Natural killer cell treated with Interleukin-12 subunit alpha and Interleukin-12 subunit beta and Interleukin-15 and Interleukin-18, amount 100 ng/mL, for 72 hours (primary cell): ENCODE measurements around the gene HSD17B4. TPM values are rescaled to one million over a fixed set of nuclear protein-coding genes. Genes with fewer than 3 reads are reported as not detected.
A peak's percentile ranks its signal among the peaks of the same experiment; 100 is the strongest.
"Not testable (repeated sequence)": the region's sequence is repeated elsewhere in the genome, so short reads cannot be mapped to it uniquely, and the experiment has no call there.

Source experiments
- ATAC-seq, 2 donors: fragments of 150-1000 bp; cut with Tn5 transposase in 1 of 2; sonication (Bioruptor Pico), chemical (Tn5 transposase) in 1 of 2; 2 replicates each; pipeline ENCODE4 v1.10.0; 2021
- DNase-seq: peaks from one replicate; pipeline ENCODE4 v3.0.0; 2022; ENCODE audit warnings: low spot score
- H3K27ac Mint-ChIP-seq, 2 donors: 1 replicate in 1 of 2; 2 replicates in 1 of 2; pipeline ENCODE4 v1.8.0; 2022; ENCODE audit warnings: mixed read lengths in 2 of 2, mild to moderate bottlenecking in 1 of 2, moderate library complexity in 1 of 2
- H3K27me3 Mint-ChIP-seq, 2 donors: 1 replicate in 1 of 2; 2 replicates in 1 of 2; pipeline ENCODE4 v1.8.0; 2022; ENCODE audit warnings: mixed read lengths in 2 of 2
- H3K36me3 Mint-ChIP-seq: one replicate; pipeline ENCODE4 v1.8.0; 2022; ENCODE audit warnings: mixed read lengths
- H3K4me1 Mint-ChIP-seq, 2 donors: 1 replicate in 1 of 2; 2 replicates in 1 of 2; pipeline ENCODE4 v1.8.0; 2022; ENCODE audit warnings: low read depth in 2 of 2, mixed read lengths in 2 of 2, mild to moderate bottlenecking in 1 of 2
- H3K4me3 Mint-ChIP-seq: one replicate; pipeline ENCODE4 v1.8.0; 2022; ENCODE audit warnings: mixed read lengths
- H3K9me3 Mint-ChIP-seq: 2 replicates; pipeline ENCODE4 v1.8.0; 2022; ENCODE audit warnings: mixed read lengths
- total RNA-seq, 2 donors: library from RNA; stranded (reverse); gene quantifications; one replicate each; pipeline ENCODE4 v1.2.3, GENCODE V29; 2022

The HSD17B4 gene
- total RNA-seq, 2 donors from 2014 or later, result 100 to 121 TPM

DNA sequence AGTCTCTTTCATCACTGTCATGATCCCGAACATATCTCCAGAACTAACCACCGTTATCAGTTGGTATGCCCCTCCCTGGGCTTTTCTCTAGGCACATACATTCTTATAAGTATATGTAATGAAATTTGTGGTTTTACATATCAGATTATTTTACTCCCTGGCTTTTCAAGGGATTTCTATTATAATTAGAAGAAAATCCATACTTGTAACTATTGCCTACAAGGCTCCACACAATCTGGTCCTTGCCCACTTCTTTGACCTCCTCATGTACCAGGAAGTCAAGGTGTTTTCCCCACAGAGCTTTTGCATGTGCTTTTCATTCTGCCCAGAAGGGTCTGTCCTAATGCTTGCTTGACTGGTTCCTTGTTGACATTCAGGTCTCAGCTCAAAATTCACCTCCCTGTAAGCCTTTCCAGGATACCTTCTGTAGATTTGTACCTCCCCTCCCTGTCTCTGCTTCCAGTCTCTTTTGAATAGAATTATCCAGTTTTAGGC is 33.6 kb upstream of the HSD17B4 start:
- Mint-ChIP-seq H3K27me3 (no peaks in the 10 kb centered on the region), H3K4me1 (peaks cover 14 to 27% of the 10 kb centered on the region in 2 donors), H3K36me3 (no peaks in the 10 kb centered on the region), H3K9me3 (no peaks in the 10 kb centered on the region), H3K4me3 (no peak overlapping the region), H3K27ac (no peak overlapping the region)
- ATAC-seq, result no peak
- no peak for DNase-seq

DNA sequence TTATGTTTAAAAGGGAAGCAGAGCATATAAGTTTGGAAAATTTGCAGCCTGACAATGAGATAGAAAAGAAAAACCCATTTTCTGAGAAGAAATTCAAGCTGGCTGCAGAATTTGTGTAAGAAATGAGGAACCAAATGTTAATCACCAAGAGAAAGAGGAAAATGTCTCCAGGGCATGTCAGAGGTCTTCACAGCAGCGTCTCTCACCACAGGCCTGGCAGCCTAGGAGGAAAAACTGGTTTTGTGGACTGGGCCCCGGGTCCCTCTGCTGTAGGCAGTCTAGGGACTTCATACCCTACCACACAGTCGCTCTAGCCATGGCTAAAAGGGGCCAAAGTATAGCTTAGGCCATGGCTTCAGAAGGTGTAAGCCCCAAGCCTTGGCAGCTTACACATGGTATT is 32.1 kb upstream of the HSD17B4 start:
- DNase-seq, result no peak

DNA sequence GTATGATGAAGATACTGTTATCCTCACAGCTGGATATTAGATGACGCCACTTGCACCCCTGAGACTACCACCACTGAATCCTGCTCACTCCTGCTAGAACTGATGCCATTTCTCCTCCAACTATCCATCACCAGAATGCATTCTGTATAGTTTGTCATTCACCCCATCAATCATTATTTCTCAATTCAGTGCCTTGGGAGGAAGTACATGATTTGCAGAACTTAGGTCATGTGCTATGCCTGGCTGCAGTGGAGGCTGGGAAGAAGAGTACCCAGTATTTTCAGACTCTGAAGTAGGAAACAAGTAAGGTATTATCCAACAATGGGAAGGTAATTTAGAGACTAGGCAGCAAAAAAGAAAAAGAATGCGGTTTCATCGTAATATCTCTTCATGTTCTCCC is 26.2 kb upstream of the HSD17B4 start:
- Mint-ChIP-seq H3K27me3 (peaks cover 3 to 8% of the 10 kb centered on the region in 2 donors), H3K36me3 (no peaks in the 10 kb centered on the region), H3K4me1 (peaks cover 4 to 7% of the 10 kb centered on the region in 2 donors), H3K27ac (no peak overlapping the region), H3K9me3 (no peaks in the 10 kb centered on the region), H3K4me3 (no peak overlapping the region)
- ATAC-seq, result no peak
- no peak for DNase-seq

More for the DNA sequence above, 32.1 kb upstream of the HSD17B4 start:
- no peak for ATAC-seq
- Mint-ChIP-seq H3K9me3 (no peaks in the 10 kb centered on the region), H3K27ac (no peak overlapping the region), H3K4me3 (no peak overlapping the region), H3K4me1 (peaks cover 11 to 16% of the 10 kb centered on the region in 2 donors), H3K36me3 (no peaks in the 10 kb centered on the region), H3K27me3 (peaks cover 3 to 8% of the 10 kb centered on the region in 2 donors)

DNA sequence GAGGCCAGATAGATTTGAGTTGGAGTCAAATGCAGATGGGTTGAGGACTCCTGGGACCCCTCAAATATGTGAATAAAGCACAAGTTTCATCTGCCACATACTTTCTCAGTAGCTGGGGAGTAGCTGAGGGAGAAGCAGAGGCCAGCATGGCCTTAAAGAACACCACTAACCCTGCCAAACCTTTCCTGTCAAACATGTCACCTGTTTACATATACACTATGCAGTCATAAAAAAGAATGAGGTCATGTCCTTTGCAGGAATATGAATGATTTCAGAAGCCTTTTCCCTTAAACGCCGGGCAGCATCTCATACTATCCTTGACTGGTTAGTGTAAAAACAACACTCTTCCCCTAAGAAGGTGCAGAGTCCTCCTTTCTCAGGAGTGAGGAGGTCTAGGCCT is 25.2 kb upstream of the HSD17B4 start:
- H3K27ac Mint-ChIP-seq, result no peak overlapping the region
- peaks cover 3 to 8% of the 10 kb centered on the region in 2 donors for H3K27me3 Mint-ChIP-seq
- ATAC-seq (no peak), DNase-seq (no peak)
- peaks cover 4 to 7% of the 10 kb centered on the region in 2 donors for H3K4me1 Mint-ChIP-seq
- H3K9me3 Mint-ChIP-seq, result no peaks in the 10 kb centered on the region
- H3K36me3 Mint-ChIP-seq, result no peaks in the 10 kb centered on the region
- H3K4me3 Mint-ChIP-seq, result no peak overlapping the region

DNA sequence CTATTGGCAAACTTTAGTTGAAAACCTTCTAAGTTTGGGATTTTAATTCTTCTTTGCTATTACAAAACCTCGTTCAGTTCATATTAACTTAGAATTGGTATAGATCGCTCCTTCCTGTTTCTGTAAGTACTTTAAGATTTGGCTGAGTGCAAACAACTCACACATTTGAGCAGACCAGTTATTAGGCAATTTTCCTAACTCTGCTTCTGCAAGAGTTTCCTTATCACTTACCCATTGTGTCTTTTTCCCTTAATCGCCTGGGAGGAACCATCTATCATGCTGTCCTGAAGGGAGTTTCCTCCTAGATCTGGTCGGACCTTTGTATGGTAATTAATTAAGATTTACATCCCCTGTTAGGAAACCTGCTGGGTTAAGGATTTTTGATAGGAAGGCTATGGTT is 24.7 kb upstream of the HSD17B4 start:
- not testable (repeated sequence) for H3K9me3 Mint-ChIP-seq, H3K4me1 Mint-ChIP-seq, H3K27me3 Mint-ChIP-seq, H3K4me3 Mint-ChIP-seq, H3K27ac Mint-ChIP-seq, DNase-seq, H3K36me3 Mint-ChIP-seq, ATAC-seq

DNA sequence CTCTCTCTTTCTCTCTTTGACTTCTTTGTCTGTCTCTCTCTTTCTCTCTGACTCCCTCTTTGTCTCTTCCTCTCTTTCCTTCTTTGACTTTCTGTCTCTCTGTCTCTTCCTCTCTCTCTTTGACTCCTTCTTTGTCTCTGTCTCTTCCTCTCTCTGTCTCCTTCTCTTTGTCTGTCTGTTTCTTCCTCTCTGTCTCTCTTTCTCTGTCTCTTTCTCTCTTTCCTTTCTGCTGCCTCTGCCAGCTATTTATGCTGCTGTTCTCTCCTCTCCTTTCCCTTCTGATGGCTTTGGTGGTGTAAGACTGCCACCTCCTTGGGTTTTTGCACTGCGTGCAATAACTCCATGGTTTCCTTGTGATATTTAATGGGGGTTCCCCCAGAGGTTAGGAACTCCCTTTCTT is 24.1 kb upstream of the HSD17B4 start:
- H3K27ac Mint-ChIP-seq, ATAC-seq, H3K9me3 Mint-ChIP-seq, H3K36me3 Mint-ChIP-seq, H3K27me3 Mint-ChIP-seq, H3K4me3 Mint-ChIP-seq, DNase-seq, H3K4me1 Mint-ChIP-seq: not testable (repeated sequence)

DNA sequence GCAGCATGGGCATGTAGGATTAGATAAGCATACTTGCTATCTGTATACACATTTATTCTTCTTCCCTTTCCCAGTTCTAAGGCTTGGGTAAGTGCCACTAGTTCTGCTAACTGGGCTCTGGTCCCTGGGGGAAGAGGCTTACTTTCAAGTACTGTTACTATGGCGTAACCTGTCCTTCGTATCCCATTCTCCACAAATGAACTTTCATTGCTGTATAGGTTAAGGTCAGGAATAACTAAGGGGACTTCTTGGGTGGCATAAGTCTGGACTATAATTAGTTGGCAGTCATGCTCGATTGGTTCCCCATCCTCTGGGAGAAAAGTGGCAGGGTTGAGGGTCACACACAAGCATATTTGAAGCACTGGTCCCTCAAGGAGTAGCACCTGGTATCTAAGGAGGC is 23.7 kb upstream of the HSD17B4 start:
- DNase-seq, H3K36me3 Mint-ChIP-seq, H3K27me3 Mint-ChIP-seq, H3K9me3 Mint-ChIP-seq, ATAC-seq, H3K4me1 Mint-ChIP-seq, H3K4me3 Mint-ChIP-seq, H3K27ac Mint-ChIP-seq: not testable (repeated sequence)

DNA sequence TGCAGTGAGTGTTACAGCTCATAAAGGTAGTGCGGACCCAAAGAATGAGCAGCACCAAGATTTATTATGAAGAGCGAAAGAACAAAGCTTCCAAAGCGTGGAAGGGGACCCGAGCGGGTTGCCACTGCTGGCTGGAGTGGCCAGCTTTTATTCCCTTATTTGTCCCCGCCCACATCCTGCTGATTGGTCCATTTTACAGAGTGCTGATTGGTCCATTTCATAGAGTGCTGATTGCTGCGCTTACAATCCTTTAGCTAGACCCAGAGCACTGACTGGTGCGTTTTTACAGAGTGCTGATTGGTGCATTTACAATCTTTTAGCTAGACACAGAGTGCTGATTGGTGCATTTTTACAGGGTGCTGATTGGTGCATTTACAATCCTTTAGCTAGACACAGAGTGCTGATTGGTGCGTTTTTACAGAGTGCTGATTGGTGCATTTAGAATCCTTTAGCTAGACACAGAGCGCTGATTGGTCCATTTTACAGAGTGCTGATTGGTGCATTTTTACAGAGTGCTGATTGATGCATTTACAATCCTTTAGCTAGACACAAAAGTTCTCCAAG is 19.5 kb upstream of the HSD17B4 start:
- Mint-ChIP-seq H3K4me1 (peaks cover 15 to 18% of the 10 kb centered on the region in 2 donors), H3K27me3 (peaks cover 12 to 21% of the 10 kb centered on the region in 2 donors)
- H3K9me3 Mint-ChIP-seq, ATAC-seq, H3K4me3 Mint-ChIP-seq, H3K27ac Mint-ChIP-seq, DNase-seq, H3K36me3 Mint-ChIP-seq: not testable (repeated sequence)

DNA sequence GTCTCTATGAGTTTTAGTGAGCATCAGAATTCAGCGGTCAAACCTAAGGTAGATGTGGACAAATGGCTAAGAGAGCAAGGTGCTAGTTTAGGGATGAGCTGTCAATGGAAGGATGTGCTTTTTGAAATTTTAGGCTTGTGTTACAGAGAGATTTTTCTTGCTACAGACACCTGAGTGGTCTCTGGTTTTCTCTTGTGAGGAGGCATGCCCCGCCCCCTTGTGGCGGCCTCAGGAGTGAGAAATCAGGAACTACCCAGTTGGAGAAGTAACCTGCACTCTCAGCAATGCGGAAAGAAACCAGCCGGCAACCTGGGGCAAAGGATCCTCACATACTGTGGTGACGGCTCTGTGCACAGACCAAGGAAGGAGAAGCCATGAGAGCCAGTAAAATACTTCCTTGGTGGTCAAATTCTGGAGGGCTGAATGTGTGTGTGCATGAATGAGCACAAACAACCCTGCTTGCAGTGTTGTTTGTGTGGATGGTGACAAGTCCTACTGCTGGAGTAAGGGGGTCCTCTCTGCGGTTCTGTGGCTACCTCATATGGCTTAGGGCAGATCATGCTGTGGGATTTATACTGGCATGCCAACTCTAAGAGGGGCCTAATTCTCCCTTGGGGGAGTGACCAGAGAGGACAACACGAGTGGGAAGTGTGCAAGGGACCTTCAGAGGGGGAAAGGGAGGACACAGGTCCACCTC is 16.7 kb upstream of the HSD17B4 start:
- Mint-ChIP-seq H3K4me1 (peaks cover 20 to 22% of the 10 kb centered on the region in 2 donors), H3K27ac (no peak overlapping the region), H3K9me3 (no peaks in the 10 kb centered on the region), H3K4me3 (no peak overlapping the region), H3K27me3 (peaks cover 21 to 34% of the 10 kb centered on the region in 2 donors), H3K36me3 (no peaks in the 10 kb centered on the region)
- peak; percentile 28 to 66 for ATAC-seq
- DNase-seq, result peak; percentile 67

DNA sequence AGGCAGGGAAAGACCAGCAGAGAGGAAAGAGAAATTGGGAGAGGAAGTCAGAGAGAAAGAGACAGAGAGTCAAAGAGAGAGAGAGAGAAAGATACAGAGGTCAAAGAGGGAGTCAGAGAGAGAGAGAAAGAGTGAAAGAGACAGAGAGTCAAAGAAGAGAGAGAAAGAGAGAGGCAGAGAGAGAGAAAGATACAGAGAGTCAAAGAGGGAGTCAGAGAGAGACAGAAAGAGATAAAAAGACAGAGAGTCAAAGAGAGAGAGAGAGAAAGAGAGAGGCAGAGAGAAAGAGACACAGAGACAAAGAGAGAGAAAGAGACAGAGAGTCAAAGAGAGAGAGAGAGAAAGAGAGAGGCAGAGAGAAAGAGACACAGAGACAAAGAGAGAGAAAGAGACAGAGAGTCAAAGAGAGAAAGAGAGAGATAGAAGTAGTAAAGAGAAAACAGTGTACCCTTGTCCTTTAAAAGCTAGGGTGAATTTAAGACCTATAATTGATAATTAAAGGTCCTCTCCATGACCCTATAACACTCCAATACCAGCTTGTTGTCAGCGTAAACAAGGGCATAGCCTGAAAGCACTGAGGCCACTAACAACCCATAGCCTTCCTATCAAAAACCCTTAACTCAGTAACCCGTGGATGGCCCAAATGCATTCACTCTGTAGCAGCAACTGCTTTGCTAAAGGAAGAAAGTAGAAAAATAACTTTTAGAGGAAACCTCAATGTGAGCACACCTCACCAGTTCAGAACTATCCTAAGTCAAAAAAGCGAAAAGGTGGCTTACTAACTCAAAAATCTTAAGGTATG is 14.3 kb upstream of the HSD17B4 start:
- not testable (repeated sequence) for H3K36me3 Mint-ChIP-seq, DNase-seq, ATAC-seq, H3K9me3 Mint-ChIP-seq
- Mint-ChIP-seq H3K4me3 (peak overlapping the region; percentile 62), H3K4me1 (peaks cover 20 to 22% of the 10 kb centered on the region in 2 donors), H3K27ac (peak overlapping the region in 1 of 2 donors; percentile 35), H3K27me3 (peaks cover 30 to 46% of the 10 kb centered on the region in 2 donors)

DNA sequence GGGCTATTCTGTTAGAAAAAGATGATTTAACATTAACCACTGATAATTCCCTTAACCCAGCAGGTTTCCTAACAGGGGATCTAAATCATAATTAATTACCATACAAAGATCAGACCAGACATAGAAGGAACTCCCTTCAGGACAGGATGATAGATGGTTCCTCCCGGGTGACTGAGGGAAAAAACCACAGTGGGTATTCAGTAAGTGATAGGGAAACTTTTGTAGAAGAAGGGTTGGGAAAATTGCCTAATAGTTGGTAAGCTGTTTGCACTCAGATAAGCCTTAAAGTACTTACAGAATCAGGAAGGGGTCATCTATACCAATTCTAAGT is 13.7 kb upstream of the HSD17B4 start:
- peak overlapping the region; percentile 62 for H3K4me3 Mint-ChIP-seq
- peaks cover 20 to 22% of the 10 kb centered on the region in 2 donors for H3K4me1 Mint-ChIP-seq
- peak overlapping the region in 1 of 2 donors; percentile 35 for H3K27ac Mint-ChIP-seq
- not testable (repeated sequence) for H3K36me3 Mint-ChIP-seq, H3K9me3 Mint-ChIP-seq, ATAC-seq, DNase-seq
- H3K27me3 Mint-ChIP-seq, result peaks cover 34 to 46% of the 10 kb centered on the region in 2 donors

DNA sequence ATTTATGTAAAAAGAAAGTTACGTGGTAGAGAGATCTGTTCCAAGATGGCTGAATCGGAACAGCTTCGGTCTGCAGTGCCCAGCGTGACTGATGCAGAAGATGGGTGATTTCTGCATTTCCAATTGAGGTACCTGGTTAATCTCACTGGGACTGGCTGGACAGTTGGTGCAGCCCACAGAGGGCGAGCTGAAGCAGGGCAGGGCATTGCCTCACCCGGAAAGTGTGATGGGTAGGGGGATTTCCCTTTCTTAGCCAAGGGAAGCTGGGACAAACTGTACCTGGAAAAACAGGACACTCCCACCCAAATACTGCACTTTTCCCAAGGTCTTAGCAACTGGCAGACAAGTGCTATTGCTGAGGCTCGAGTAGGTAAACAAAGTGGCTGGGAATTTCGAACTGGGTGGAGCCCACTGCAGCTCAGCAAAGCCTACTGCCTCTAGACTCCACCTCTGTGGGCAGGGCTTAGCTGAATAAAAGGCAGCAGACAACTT is 13.1 kb upstream of the HSD17B4 start:
- no peaks in the 10 kb centered on the region for H3K9me3 Mint-ChIP-seq
- H3K4me1 Mint-ChIP-seq, result peaks cover 20 to 22% of the 10 kb centered on the region in 2 donors
- H3K27ac Mint-ChIP-seq, result peak overlapping the region in 1 of 2 donors; percentile 35
- H3K36me3 Mint-ChIP-seq, result peaks cover 5% of the 10 kb centered on the region
- DNase-seq (no peak), ATAC-seq (peak in 1 of 2 donors; percentile 24)
- peaks cover 36 to 46% of the 10 kb centered on the region in 2 donors for H3K27me3 Mint-ChIP-seq
- peak overlapping the region; percentile 62 for H3K4me3 Mint-ChIP-seq

DNA sequence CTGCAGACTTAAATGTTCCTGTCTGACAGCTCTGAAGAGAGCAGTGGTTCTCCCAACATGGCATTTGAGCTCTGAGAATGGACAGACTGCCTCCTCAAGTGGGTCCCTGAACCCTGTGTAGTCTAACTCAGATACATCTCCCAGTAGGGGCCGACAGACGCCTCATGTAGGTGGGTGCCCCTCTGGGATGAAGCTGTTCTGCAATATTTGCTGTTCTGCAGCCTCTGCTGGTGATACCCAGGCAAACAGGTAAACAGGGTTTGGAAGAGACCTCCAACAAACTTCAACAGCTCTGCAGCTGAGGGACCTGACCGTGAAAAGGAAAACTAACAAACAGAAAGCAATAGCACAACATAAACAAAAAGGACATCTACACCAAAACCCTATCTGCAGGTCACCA is 12.7 kb upstream of the HSD17B4 start:
- not testable (repeated sequence) for H3K36me3 Mint-ChIP-seq, ATAC-seq, H3K27ac Mint-ChIP-seq, DNase-seq, H3K4me3 Mint-ChIP-seq, H3K9me3 Mint-ChIP-seq
- peaks cover 38 to 46% of the 10 kb centered on the region in 2 donors for H3K27me3 Mint-ChIP-seq
- H3K4me1 Mint-ChIP-seq, result peaks cover 20 to 22% of the 10 kb centered on the region in 2 donors

DNA sequence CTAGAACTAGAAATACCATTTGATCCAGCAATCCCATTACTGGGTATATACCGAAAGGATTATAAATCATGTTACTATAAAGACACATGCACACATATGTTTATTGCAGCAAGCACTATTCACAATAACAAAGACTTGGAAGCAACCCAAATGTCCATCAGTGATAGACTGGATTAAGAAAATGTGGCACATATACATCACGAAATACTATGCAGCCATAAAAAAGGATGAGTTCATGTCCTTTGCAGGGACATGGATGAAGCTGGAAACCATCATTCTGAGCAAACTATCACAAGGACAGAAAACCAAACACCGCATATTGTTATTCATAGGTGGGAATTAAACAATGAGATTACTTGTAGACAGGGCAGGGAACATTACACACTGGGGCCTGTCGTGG is 7.7 kb upstream of the HSD17B4 start:
- not testable (repeated sequence) for H3K9me3 Mint-ChIP-seq, H3K36me3 Mint-ChIP-seq, H3K4me3 Mint-ChIP-seq, H3K27ac Mint-ChIP-seq, ATAC-seq, H3K4me1 Mint-ChIP-seq, DNase-seq
- peaks cover 19 to 29% of the 10 kb centered on the region in 2 donors for H3K27me3 Mint-ChIP-seq
